ENCODE data around the gene BCLAF1.
"Not testable (repeated sequence)": the region's sequence is repeated elsewhere in the genome, so short reads cannot be mapped to it uniquely, and the experiment has no call there.

The BCLAF1 gene

DNA sequence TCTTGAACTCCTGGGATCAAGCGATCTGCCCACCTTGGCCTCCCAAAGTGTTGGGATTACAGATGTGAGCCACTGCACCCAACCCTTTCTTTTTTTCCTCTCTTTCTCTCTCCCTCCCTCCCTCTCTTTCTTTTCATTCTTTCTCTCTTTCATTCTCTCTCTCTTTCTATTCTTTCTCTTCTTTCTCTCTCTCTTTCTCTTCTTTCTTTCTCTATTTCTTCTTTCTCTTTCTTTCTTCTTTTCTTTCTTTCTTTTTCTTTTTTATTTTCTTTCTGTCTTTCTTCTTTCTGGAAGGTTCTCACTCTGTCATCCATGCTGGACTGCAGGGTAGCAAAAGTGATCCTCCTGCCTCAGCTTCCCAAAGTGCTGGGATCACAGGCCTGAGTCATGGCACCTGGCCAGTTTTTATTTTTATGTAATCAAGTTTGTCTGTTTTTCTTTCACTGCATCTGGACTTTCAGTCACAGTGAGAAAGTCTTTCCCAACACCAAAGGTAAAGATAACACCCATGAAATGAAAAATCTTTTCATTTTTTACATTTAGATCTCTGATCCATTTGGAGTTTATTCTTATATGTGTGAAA lies 20.2 kb upstream of the BCLAF1 start:
- DNase-seq (ENCODE audit: low read depth in 3 of 3) = no peak

DNA sequence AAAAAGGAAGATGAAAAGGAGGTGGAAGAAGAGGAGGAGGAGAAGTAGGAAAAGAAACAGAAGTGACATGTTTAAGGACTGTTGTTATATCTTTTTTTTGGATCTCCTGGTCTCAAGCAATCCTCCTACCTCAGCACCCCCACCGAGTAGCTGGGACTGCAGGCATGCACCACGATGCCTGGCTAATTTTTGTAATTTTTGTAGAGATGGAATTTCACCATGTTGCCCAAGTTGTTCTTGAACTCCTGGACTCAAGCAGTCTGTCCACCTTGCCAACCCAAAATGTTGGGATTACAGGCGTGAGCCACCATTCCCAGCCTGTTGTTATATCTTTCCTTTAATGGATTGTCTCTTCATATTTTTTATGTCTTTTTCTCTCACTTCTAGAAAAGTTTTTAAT lies 19.5 kb upstream of the BCLAF1 start:
- DNase-seq (ENCODE audit: low read depth in 3 of 3) = no peak

DNA sequence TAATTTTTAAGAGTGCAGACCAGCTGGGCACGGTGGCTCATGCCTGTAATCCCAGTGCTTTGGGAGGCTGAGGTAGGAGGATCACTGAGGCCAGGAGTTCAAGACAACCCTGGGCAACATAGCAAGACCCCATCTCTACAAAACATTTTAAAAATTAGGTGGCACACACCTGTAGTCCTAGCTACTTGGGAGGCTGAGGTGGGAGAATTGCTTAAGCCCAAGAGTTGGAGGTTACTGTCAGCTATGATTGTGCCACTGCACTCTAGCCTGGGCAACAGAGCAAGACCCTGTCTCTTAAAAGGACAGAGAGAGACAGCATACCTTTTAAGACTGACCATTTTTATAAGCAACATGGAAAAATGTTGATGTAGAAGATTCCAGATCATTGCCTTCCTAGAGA lies 18.8 kb upstream of the BCLAF1 start:
- DNase-seq (ENCODE audit: low read depth in 3 of 3) = not testable (repeated sequence)

DNA sequence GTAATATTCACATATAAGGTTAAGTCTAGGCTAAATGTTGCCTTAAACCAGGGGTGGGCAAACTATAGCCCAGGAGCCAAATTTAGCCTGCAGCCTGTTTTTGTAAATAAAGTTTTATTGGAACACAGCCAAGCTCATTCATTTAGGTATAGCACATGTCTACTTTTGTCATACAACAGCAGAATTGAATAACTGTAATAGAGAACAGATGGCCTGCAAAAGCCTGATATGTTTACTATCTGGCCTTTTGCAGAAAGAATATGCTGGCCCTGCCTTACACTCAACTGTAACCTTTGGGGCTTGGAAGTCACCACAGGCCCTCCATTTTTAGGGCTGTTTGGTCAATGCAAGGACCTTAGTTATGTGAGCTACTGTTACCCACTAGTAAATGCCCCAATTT lies 17.7 kb upstream of the BCLAF1 start:
- DNase-seq (ENCODE audit: low read depth in 3 of 3) = no peak

DNA sequence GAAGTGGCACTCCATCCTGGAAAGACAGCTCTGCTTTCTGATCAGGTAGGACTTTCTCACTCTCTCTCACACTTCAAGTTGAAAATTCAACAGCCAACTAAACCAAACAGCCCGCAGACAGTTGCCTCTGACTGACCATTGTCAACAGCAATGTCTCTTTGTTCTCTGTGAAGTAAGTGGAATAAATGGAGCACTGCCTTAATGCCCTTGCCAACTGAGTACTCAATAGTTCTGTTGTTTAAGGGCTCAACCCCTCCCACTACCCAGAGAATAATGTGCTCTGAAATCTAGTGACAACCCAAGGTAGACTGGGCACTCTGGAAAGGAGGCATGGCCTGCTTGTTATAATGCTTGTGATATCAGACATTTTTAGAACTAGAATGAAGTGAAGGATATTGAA lies 16.8 kb upstream of the BCLAF1 start:
- DNase-seq (ENCODE audit: low read depth in 3 of 3) = no peak

DNA sequence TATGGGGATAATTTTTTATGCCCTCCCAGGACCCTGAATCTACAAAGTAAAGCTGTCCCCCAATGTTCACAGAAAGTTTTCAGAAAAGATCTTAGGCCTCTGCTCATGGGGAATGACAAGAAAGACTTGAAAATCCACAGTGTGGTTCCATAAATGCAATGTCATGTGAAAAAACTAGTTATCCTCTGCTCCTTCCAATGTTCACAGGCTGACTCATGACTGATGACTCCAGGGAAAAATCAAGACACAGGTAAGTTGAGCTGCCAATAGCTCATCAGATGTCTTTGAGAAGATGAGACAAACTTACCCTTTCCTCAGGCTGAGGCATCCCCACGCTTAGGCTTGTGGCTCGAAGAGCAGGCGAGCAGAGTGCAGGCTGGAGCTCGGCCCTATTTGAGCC lies 14.8 kb upstream of the BCLAF1 start:
- DNase-seq (ENCODE audit: low read depth in 3 of 3) = no peak

DNA sequence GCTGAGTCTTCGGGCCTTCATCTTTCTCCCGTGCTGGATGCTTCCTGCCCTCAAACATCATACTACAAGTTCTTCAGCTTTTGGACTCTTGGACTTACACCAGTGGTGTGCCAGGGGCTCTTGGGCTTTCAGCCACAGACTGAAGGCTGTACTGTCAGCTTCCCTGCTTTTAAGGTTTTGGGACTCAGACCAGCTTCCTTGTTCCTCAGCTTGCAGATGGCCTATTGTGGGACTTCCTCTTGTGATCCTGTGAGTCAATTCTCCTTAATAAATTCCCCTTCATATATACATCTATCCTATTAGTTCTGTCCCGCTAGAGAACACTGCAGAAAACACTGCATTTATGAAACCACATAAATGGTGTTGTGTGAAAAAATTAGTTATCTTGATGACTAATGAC lies 13.9 kb upstream of the BCLAF1 start:
- DNase-seq (ENCODE audit: low read depth in 3 of 3) = no peak

DNA sequence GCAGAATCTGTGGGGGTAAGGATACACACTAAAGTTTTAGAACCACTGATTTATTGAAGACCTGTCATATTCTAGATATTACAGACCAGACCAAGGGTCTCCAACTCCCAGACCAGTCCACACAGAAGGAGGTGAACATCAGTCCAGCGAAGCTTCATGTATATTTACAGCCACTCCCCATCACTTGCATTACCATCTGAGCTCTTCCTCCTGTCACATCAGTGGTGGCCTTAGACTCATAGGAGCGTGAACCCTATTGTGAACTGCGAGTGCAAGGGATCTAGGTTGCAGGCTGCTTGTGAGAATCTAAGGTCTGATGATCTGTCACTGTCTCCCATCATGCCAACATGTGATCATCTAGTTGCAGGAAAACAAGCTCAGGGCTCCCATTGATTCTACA lies 5.0 kb upstream of the BCLAF1 start:
- no peak for DNase-seq (ENCODE audit: low read depth in 3 of 3)

DNA sequence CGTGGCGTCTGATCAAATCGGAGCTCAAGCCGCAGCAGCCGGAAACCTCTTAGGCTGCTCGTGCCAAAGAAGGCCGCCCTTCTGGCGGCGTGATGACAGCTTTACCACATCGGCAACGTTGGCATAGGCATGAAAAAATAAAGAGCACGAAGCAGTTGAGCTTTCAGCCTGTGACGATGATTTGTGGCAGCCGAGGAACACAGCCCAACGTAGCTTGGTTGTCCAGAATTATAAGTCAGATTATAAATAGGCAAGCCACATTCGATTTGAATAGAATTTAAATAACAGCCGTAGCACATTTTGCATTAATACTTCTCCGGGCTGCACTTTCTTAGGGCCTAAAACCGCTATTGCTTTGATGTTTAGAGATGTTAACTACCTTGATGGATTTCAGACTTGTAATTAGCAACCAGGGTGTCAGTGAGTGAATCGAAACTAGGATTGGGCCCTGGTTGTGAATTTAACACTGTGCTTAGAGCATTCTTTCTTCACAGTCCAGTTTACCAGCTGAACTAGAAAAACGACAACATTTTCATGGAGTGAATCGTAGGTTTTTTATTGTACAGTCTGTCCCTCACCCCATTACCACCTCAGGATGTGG lies 864 bp upstream of the BCLAF1 start:
- DNase-seq (ENCODE audit: low read depth in 3 of 3) = peak; percentile 35 to 62 (median 46)

DNA sequence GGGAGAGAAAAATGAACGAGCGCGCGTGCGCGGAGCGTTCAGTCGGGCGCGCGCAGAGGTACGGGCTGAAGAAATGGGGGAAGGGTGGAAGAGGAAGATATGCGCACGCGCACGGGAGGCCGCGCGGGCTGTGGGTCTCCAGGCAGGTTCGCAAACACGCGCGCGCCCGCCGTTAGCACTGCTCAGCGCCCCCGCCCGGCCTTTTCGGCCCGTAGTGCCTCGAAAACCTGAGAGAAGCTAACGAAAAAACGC lies 393 bp downstream of the BCLAF1 start:
- peak; percentile 80 to 89 (median 83) for DNase-seq (ENCODE audit: low read depth in 3 of 3)

DNA sequence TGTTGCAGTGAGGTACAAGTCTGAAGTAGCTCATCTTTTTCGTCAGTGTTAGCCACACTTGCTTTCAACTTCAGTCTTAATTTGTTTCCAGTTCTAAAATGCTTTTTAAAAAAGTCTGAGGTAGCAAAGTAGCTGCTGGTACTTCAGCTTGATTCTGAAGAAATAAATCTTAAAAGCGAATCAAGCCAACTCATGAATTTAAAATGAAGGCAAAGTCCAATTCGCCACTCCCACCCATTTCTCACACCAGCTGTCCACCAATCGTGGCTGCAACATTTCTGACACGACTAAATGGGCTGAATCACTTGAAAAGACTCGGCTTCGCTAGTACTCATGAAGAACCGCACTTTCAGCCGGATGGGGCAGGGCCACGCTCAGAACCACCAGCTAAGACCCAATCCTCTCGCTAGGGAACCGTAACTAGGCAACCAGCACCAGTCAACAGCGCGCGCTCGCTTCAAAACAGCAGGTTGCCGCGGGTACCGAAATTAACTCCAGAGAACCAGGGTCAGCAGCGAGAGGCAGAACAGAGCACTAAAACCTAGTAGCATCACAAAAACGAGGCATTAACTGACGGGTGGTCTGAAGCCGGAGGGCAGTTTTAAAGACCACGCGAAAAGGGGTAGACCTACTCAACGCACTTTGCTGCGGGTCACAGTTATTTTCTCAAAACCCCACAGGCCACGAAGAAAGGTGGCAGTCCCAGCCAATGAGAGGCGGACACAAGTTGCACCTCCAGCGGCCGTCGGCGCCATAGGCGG lies 900 bp downstream of the BCLAF1 start:
- DNase-seq (ENCODE audit: low read depth in 3 of 3) = peak; percentile 73 to 80 (median 76)

DNA sequence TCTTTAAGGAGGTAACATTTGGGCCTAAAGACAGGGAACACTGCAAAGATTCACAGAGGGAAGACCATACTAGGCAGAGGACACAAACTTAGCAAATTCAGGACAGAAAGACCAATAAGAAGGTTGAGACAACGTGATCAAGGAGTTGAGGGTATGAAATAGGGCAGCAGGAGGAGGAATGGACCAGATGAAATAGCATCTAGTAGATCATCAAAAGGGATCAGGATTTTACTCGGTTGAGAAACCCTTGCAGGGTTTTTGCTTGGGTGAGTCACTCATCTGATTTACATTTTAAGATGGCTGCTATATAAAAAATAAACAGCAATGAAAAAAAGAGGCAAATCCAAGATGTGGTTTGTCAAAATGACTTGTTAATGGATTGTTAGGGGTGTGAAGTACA lies 4.7 kb downstream of the BCLAF1 start:
- DNase-seq (ENCODE audit: low read depth in 3 of 3) = no peak

DNA sequence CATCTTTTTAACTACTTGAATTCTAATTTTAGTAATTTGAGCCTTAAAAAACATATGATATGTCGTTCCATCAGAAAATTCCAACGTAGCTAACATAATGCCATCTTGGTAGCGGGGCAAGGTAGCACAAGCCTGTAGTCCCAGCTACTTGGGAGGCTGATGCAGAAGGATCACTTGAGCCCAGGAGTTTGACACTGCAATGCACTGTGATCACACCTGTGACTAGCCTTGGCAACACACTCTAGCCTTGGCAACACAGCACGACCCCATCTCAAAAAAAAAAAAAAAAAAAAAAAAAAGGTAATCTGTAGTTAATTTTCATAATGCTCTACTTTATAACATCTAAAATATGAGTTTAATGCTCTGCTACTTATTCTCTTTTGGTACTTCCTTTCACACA lies 6.7 kb downstream of the BCLAF1 start:
- no peak for DNase-seq (ENCODE audit: low read depth in 3 of 3)

DNA sequence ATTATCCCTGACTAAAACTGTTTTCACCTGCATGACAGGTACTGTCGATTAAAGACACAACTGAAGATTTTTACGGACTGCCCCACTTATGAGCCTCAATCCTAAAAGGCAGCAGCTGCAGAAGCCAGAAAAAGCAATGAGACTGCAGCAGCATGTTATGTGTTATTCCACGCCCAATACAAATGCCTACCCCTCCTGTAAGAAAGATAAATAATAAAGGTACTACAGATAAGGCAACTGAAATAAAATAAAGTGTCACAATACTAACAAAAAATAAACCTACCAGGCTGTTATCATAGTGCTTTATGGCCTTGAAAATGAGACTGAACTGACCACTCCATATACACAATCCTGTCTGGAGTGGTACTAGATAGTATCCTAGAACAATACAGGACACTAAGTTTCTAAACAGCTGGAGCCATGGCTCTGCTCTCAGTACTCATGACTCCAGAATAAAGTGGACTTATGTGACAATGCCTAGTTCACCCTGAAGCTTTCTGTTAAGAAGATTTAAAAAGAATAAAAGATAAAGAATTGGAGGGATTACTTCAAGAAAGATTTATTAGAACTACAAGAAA lies 9.5 kb downstream of the BCLAF1 start:
- DNase-seq (ENCODE audit: low read depth in 3 of 3) = no peak

DNA sequence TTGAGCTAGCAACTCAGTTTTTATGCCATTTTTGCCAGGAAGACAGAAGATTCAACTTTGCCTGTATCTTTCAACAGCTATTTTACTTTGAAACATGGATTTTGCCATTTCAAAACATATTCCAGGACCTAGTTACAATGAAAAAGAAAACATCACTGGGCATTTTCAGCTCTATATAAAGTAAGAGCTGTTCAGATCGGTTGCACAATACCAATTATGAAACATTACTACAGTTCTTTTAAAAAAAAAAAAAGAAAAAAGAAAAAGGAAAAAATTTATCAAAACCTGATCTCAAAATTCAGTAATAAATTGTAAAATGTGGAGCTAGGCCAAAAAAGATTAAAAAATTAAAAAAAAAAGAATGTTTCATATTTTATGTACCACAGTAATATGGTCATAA lies 15.6 kb downstream of the BCLAF1 start:
- no peak for DNase-seq (ENCODE audit: low read depth in 3 of 3)

DNA sequence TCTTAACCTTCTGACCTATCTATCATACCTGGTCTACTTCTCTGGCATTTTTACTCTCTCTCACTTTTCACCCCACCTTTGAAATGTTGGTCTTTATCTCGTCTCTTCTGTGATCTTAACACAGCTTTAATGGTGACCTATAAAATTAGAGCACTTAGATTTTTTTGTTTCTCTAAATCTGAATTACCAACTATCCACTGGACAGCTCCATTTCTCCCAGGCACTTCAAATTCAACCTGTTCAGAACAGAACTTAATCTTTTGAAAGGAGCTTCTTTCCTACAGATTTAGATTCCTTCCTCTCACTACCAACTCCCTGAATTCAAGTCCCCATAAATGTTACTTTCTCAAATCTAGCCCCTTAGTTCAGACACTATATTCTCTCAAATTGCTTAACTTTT lies 24.5 kb downstream of the BCLAF1 start:
- no peak for DNase-seq (ENCODE audit: low read depth in 3 of 3)

DNA sequence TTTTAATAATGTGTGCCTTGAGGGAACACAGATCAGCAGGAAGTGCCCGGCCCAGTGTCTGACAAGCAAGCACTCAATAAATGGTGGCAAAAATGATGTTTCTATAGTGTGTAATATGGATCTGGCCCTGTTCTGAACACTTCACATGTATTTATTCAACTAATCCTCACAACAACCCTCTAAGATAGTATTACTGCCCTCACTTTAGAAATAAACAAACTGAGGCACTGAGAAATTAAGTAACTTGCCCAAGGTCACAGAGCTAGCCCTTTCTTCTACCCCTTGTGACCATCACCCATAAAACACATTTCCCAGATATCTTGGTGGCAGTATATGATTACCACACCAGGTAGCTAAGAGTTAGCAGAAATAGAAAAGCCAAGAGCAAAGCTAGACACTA lies 26.7 kb downstream of the BCLAF1 start:
- no peak for DNase-seq (ENCODE audit: low read depth in 3 of 3)

DNA sequence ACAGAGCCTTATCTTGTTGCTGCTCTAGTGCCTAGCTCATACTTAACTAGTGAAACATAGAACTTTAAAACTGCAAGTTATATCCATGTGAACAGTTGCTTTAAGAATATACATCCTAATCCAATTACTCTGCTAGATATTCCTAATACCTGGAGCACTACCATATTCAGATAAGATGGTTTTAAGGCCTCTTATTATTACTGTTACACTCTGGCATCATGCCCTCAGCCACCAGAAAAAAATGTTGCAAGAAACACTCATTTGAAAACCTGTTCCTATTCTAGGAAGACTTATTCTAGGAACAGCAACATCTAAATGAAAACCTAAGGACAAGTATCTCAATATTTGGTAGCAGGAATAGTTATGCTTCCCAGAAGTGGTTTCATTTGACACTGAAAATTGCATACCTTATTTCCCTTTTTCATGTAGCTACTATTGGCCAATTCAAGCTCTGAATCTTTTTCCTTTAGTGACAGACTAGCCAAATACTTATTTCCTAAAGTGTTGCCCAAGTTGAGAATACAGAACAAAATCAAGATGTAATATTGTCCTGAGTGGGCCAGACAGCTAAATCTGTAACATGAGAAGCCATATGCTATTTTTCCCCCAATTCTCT lies 34.7 kb downstream of the BCLAF1 start:
- DNase-seq (ENCODE audit: low read depth in 3 of 3) = no peak

DNA sequence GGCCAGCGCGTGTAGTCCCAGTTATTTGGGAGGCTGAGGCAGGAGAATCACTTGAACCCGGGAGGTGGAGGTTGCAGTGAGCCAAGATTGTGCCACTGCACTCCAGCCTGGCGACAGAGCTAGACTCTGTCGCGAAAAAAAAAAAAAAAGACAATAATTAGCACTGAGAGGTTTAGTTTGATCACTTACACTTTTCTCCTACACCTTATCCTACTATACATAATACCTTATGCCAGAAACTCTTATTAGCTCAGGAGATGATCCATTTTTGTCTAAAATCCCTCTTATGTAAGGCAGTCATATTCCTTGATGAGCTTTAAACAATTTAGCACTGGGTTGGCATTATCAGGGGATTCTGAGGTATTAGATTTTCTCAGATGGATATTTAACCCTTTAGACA lies 35.9 kb downstream of the BCLAF1 start:
- no peak for DNase-seq (ENCODE audit: low read depth in 3 of 3)

DNA sequence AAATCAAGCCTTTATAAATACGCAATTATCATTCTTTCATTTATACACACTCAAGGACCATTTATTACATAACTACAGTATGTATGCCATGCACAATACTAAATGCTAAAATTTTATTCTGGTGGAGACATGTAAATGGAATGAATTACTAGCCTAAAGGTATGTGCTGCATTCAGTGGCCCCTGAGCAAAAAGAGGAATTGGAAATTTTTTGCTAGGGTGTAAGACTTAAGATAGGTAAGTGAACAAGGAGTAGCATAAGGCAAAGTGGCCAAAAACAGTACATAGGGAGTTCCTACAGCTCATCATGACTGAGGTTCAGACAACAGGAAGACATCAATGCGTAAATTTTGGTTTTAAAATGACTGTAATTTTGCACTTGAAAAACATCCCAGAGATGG lies 37.2 kb downstream of the BCLAF1 start:
- no peak for DNase-seq (ENCODE audit: low read depth in 3 of 3)

DNA sequence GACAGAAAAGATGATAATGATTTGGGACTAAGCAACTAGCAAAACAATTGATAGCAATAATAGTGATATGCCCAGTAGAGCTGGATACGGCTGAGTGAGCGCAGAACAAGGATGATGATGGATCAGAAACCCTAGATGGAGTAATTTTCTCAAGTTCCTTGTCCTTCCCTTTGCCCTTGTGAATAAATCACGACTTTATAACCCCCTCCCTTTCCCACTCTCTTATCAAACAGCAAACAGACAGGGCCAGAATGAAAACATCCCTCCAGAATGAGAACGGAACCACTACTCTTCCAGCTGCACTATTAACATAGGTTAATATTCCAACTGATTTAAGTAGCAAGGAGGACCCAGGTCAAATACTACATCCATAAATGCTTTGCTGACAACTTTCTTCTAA lies 38.3 kb downstream of the BCLAF1 start:
- DNase-seq (ENCODE audit: low read depth in 3 of 3) = no peak

DNA sequence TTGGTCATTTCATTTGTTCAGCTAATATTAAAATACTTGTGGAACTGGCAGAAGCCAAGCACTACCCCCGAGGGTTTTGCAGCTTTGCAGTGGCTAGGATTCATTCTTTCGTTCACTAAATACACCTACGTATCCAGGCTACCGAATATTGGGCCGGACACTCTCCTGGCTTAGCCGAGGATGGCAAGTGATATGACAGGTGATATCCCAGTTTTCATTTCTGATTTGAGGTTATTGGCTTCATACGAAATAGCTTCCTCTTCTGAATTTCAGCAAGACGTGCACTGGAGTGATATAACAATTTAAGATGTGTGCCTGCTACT lies 39.0 kb downstream of the BCLAF1 start:
- no peak for DNase-seq (ENCODE audit: low read depth in 3 of 3)

Measured in stimulated activated CD4-positive, alpha-beta T cell treated with anti-CD3 and anti-CD28 coated beads, TNF-alpha, amount 100 ng/mL, for 48 hours (primary cell).